Activated CD4-positive, alpha-beta T cell treated with anti-CD3 and anti-CD28 coated beads for 1 hour (primary cell): ENCODE results near the gene PRKAA2.

Experiments used
- DNase-seq: peaks from one replicate; pipeline ENCODE4 v3.0.0-alpha.2; 2020

Gene PRKAA2

GRCh38 chr1:56726706-56727105 is 81.6 kb downstream of the PRKAA2 start:
- no peak for DNase-seq

GRCh38 chr1:56728964-56729363 is 83.8 kb downstream of the PRKAA2 start:
- no peak for DNase-seq

GRCh38 chr1:56745231-56745630 is 100.1 kb downstream of the PRKAA2 start:
- no peak for DNase-seq

GRCh38 chr1:56754708-56755479 is 109.8 kb downstream of the PRKAA2 start:
- no peak for DNase-seq

GRCh38 chr1:56755911-56756310 is 110.8 kb downstream of the PRKAA2 start:
- DNase-seq = no peak

GRCh38 chr1:56758135-56758534 is 113.0 kb downstream of the PRKAA2 start:
- DNase-seq = no peak

GRCh38 chr1:56758794-56759193 is 113.7 kb downstream of the PRKAA2 start:
- no peak for DNase-seq
